GM12875 (cell line): ENCODE data around the gene SLC15A3.
"Not testable (repeated sequence)": the region's sequence is repeated elsewhere in the genome, so short reads cannot be mapped to it uniquely, and the experiment has no call there.

ENCODE experiments used
- H3K4me3 ChIP-seq: one replicate; pipeline ENCODE4 v1.5.1; 2011; ENCODE audit warnings: low read depth, low read length, control low read depth
- CTCF ChIP-seq: IDR thresholded peaks from 2 replicates; pipeline ENCODE4 v1.5.1; 2011; ENCODE audit warnings: low read depth, mild to moderate bottlenecking, control low read depth, inconsistent platforms, low read length, moderate library complexity, borderline replicate concordance; ENCODE audit not compliant: insufficient read depth

The SLC15A3 gene

GRCh38 chr11:60910711-60911380 is 41.1 kb downstream of the SLC15A3 start:
- H3K4me3 ChIP-seq, result no peak overlapping the region
- no peak for TF ChIP-seq CTCF

GRCh38 chr11:60910281-60910687 is 41.7 kb downstream of the SLC15A3 start:
- H3K4me3 ChIP-seq, result no peak overlapping the region
- TF ChIP-seq CTCF, result no peak

GRCh38 chr11:60909680-60910280 is 42.2 kb downstream of the SLC15A3 start:
- H3K4me3 ChIP-seq, result not testable (repeated sequence)

- TF ChIP-seq CTCF, result no peak
- no peak overlapping the region for H3K4me3 ChIP-seq
Measured at GRCh38 chr11:60908803-60909202, 43.2 kb downstream of the SLC15A3 start.

DNA sequence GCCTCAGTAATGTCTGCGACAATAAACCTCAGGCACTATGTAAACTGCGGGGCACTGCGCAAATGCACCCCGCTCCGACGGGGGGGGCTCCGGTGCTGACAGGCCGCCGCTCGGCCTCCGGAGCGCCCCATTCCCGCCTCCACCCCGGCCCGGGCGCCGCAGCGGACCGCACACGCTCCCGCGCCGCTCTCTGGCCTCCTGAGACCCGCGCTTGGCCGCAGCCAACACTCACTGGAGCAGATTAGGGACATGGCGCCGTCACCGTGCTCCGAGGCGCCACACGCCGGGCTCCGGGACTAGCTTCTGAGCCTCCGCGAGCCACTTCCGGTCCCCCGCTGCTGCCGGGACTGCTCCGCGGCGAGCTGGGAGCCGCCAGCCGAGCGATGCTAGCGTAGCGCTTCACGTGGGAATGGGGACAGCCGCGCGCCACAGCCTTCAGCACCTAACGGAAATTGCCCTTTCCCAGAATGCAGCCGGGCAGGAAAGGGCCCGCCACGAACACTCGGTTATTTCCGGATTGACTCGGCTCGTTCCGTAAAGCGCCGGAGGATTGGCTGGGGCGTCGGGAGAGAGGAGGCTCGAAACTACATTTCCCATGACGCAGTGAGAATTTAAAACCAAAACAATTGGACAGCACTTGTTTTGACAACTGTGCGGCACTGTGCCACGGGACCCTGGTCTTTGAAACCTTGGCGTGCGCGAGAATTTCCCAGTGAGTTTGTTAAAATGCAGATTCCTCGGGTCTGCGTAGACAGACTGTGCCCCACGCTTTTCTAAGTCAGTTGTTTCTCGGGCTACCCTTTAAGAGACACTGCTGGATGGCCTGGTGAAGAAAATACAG is 45.6 kb downstream of the SLC15A3 start, which contains the start of gene PRPF19:
Gene PRPF19, minus strand, starts transcription at position 454 of the 841 bp plus-strand sequence. Its CDS starts 203 bp downstream, at position 251.
- no peak for TF ChIP-seq CTCF

DNA sequence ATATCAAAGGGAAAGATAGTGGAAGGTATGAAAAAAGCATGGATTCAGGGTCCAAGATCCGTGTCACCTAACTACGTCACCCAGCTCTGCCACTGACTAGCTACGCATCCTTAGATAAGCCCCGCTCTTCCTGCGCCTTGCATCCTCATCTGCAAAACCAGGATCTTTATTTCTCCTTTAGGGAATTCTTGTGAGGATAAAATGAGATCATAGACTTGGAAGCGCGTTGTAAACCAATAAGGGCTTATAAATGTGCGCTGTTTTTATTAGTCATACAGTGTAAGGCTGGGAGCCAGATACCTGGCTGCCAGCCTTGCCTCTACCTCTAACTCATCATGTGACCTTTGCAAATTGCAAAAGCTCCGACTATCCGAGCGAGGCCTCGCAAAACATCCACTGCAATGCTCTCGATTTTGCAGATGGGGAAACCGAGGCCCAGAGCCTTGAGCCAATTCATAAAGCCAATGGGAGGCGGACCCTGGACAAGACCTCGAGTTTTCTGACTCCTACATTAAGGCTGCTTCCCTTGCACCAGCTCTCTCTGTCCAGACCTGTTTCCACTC is 46.3 kb downstream of the SLC15A3 start:
- no peak for TF ChIP-seq CTCF
- peak overlapping the region; percentile 90 for H3K4me3 ChIP-seq

More for the DNA sequence above, 45.6 kb downstream of the SLC15A3 start, which contains the start of gene PRPF19:
- peak within 1 kb of the TSS; percentile 90 for H3K4me3 ChIP-seq

DNA sequence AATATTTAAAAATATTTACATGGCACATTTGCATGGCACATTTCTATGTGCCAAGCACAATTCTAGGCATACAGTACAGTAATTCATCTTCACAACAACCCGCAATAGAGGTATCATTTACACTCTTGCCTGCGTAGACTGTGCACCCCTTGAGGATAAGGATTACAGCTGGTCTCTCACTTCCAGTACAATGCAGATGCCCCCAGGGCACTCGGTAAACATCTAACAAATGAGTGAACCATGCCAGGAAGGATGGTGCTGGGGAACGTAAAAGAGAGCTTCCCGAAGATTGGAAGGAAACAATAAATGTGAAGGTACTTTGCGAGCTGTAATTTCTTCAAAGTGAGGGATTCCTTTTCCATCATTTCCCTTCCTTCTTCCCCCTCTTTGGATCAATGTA is 46.9 kb downstream of the SLC15A3 start:
- H3K4me3 ChIP-seq, result peak overlapping the region; percentile 90
- TF ChIP-seq CTCF, result no peak
